HL-60 (cell line): ENCODE measurements around the gene CFHR2.
"Not testable (repeated sequence)": the region's sequence is repeated elsewhere in the genome, so short reads cannot be mapped to it uniquely, and the experiment has no call there.

Experiments
- DNase-seq, 2 experiments: peaks; one replicate each; pipeline ENCODE4 v3.0.0-alpha.2; 2010 to 2020; ENCODE audit warnings: low read depth in 1 of 2, low spot score in 1 of 2
- H3K27ac ChIP-seq: fragments of 250-450 bp; sonication (Bioruptor Pico); replicated peaks from 2 replicates; pipeline ENCODE4 v1.5.1; 2020; ENCODE audit warnings: mild to moderate bottlenecking, moderate library complexity
- H3K27me3 ChIP-seq: fragments of 250-450 bp; sonication (Bioruptor Pico); 2 replicates; pipeline ENCODE4 v1.5.1; 2021; ENCODE audit warnings: mild to moderate bottlenecking, moderate library complexity; ENCODE audit not compliant: insufficient read depth, poor library complexity, severe bottlenecking
- H3K4me3 ChIP-seq: replicated peaks from 2 replicates; pipeline ENCODE4 v1.5.1; 2011; ENCODE audit warnings: mild to moderate bottlenecking, control low read depth, low read length; ENCODE audit not compliant: insufficient read depth
- GABPA ChIP-seq: IDR thresholded peaks from 2 replicates; pipeline ENCODE4 v1.6.1; 2012; ENCODE audit warnings: low read depth
- POLR2AphosphoS5 ChIP-seq: IDR thresholded peaks from 2 replicates; pipeline ENCODE4 v1.6.1; 2012; ENCODE audit warnings: low read depth
- SPI1 ChIP-seq: IDR thresholded peaks from 2 replicates; pipeline ENCODE4 v1.6.1; 2012; ENCODE audit warnings: low read depth, mild to moderate bottlenecking, borderline replicate concordance
- TF ChIP-seq, protein P1 (sequence below): IDR thresholded peaks from one replicate; pipeline ENCODE4 v1.5.1; 2011; ENCODE audit warnings: low read length, control low read depth, inconsistent platforms; ENCODE audit not compliant: insufficient read depth
- TF ChIP-seq, protein P2 (sequence below): IDR thresholded peaks from 2 replicates; pipeline ENCODE4 v1.6.1; 2012; ENCODE audit warnings: low read depth; ENCODE audit not compliant: insufficient replicate concordance

Gene CFHR2

DNA sequence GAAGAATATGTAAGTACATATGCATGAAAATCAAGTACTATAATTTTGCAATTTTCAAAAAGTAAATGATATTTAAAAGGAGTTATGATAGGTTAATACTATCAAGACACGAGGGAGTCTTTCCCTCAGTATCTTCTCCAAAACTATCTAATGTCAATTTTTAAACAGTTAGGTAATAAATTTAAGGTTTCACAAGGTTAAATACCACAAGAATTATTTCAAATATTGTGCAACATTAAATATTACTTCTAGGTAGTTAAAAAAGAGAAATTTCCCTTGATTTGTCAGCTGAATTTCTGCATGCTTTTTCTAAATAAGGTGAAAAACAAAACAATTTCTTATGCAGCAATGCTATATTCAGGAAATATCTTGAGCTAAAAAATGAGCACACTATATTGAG, 37.3 kb downstream of the CFHR2 start:
- no peak overlapping the region for H3K27ac ChIP-seq
- DNase-seq, result no peak
- H3K27me3 ChIP-seq, result no peaks in the 10 kb centered on the region
- TF ChIP-seq SPI1, result no peak
- TF ChIP-seq POLR2AphosphoS5, result no peak
- TF ChIP-seq, protein P1, sequence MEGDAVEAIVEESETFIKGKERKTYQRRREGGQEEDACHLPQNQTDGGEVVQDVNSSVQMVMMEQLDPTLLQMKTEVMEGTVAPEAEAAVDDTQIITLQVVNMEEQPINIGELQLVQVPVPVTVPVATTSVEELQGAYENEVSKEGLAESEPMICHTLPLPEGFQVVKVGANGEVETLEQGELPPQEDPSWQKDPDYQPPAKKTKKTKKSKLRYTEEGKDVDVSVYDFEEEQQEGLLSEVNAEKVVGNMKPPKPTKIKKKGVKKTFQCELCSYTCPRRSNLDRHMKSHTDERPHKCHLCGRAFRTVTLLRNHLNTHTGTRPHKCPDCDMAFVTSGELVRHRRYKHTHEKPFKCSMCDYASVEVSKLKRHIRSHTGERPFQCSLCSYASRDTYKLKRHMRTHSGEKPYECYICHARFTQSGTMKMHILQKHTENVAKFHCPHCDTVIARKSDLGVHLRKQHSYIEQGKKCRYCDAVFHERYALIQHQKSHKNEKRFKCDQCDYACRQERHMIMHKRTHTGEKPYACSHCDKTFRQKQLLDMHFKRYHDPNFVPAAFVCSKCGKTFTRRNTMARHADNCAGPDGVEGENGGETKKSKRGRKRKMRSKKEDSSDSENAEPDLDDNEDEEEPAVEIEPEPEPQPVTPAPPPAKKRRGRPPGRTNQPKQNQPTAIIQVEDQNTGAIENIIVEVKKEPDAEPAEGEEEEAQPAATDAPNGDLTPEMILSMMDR, result no peak
- TF ChIP-seq GABPA, result no peak
- TF ChIP-seq, protein P2, sequence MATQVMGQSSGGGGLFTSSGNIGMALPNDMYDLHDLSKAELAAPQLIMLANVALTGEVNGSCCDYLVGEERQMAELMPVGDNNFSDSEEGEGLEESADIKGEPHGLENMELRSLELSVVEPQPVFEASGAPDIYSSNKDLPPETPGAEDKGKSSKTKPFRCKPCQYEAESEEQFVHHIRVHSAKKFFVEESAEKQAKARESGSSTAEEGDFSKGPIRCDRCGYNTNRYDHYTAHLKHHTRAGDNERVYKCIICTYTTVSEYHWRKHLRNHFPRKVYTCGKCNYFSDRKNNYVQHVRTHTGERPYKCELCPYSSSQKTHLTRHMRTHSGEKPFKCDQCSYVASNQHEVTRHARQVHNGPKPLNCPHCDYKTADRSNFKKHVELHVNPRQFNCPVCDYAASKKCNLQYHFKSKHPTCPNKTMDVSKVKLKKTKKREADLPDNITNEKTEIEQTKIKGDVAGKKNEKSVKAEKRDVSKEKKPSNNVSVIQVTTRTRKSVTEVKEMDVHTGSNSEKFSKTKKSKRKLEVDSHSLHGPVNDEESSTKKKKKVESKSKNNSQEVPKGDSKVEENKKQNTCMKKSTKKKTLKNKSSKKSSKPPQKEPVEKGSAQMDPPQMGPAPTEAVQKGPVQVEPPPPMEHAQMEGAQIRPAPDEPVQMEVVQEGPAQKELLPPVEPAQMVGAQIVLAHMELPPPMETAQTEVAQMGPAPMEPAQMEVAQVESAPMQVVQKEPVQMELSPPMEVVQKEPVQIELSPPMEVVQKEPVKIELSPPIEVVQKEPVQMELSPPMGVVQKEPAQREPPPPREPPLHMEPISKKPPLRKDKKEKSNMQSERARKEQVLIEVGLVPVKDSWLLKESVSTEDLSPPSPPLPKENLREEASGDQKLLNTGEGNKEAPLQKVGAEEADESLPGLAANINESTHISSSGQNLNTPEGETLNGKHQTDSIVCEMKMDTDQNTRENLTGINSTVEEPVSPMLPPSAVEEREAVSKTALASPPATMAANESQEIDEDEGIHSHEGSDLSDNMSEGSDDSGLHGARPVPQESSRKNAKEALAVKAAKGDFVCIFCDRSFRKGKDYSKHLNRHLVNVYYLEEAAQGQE, result no peak
- H3K4me3 ChIP-seq, result no peak overlapping the region

DNA sequence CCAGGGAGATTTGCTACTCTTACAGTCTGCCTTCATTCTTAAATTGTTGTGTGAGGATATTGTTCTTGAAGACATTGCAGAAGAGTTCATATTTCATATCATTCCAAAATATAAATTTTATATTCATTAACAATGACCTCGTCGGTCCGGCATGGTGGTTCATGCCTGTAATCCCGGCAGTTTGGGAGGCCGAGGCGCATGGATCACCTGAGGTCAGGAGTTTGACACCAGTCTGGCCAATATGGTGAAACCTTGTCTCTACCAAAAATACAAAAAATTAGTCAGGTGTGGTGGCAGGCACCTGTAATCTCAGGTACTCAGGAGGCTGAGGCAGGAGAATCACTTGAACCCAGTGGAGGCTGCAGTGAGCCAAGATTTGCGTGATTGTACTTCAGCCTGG, 38.7 kb downstream of the CFHR2 start:
- DNase-seq, H3K4me3 ChIP-seq, H3K27me3 ChIP-seq, H3K27ac ChIP-seq: not testable (repeated sequence)

DNA sequence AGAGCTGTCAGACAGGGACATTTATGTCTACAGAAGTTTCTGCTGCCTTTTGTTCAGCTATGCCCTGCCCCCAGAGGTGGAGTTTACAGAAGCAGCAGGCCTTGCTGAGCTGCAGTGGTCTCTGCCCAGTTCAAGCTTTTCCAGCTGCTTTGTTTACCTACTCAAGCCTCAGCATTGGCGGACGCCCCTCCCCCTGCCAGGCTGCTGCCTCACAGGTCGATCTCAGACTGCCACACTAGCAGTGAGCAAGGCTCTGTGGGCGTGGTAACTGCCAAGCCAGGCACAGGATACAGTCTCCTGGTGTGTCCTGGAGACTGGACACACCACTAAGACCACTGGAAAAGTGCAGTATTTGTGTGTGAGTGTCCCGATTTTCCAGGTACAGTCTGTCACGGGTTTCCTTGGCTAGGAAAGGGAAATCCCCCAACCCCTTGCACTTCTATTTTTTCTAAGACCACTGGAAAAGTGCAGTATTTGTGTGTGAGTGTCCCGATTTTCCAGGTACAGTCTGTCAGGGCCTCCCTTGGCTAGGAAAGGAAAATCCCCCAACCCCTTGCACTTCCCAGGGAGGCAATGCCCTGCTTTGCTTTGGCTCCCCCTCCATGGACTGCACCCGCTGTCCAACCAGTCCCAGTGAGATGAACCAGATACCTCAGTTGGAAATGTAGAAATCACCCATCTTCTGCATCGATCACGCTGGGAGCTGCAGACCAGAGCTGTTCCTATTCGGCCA, 48.5 kb downstream of the CFHR2 start:
- not testable (repeated sequence) for H3K4me3 ChIP-seq, H3K27ac ChIP-seq, DNase-seq, H3K27me3 ChIP-seq

DNA sequence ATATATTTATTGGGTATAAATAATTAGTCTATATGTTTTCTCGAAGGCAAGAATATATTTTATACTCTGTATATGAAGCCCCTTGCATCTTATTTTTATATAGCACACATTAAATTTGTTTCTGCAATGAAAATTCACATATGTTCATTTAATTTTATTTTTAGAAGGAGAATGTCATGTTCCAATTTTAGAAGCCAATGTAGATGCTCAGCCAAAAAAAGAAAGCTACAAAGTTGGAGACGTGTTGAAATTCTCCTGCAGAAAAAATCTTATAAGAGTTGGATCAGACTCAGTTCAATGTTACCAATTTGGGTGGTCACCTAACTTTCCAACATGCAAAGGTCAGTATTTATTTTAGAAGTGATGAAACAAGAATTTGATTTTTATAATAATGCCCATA, 50.4 kb downstream of the CFHR2 start:
- no peaks in the 10 kb centered on the region for H3K27me3 ChIP-seq
- DNase-seq, result no peak
- H3K27ac ChIP-seq, result no peak overlapping the region
- TF ChIP-seq GABPA, result no peak
- TF ChIP-seq, protein P1, result no peak
- no peak for TF ChIP-seq SPI1
- TF ChIP-seq POLR2AphosphoS5, result no peak
- TF ChIP-seq, protein P2, result no peak
- no peak overlapping the region for H3K4me3 ChIP-seq

DNA sequence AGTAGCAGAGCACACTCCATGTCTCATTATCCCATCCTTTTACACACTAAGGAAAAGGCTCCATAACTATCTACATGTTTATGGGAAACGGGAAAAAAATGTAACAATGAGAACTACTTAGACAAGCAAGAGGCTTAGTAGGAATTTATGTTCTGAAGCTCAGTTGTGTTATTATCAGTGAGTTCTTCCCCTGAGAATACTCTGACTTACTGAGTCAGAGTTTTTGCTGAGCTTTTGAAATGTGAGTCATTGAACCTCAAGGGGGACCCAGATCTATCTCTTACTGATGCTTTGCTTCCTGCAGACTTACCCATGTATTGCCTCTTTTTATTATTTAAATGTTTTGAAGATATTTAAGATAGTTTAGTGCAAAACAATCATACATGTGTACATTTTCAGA, 53.9 kb downstream of the CFHR2 start:
- no peaks in the 10 kb centered on the region for H3K27me3 ChIP-seq
- no peak for DNase-seq
- TF ChIP-seq, protein P2, result no peak
- TF ChIP-seq SPI1, result no peak
- no peak for TF ChIP-seq POLR2AphosphoS5
- TF ChIP-seq, protein P1, result no peak
- TF ChIP-seq GABPA, result no peak
- H3K4me3 ChIP-seq, result no peak overlapping the region
- no peak overlapping the region for H3K27ac ChIP-seq
